ENCODE data around the gene VRK2.
"Not testable (repeated sequence)": the region's sequence is repeated elsewhere in the genome, so short reads cannot be mapped to it uniquely, and the experiment has no call there.

The VRK2 gene

DNA sequence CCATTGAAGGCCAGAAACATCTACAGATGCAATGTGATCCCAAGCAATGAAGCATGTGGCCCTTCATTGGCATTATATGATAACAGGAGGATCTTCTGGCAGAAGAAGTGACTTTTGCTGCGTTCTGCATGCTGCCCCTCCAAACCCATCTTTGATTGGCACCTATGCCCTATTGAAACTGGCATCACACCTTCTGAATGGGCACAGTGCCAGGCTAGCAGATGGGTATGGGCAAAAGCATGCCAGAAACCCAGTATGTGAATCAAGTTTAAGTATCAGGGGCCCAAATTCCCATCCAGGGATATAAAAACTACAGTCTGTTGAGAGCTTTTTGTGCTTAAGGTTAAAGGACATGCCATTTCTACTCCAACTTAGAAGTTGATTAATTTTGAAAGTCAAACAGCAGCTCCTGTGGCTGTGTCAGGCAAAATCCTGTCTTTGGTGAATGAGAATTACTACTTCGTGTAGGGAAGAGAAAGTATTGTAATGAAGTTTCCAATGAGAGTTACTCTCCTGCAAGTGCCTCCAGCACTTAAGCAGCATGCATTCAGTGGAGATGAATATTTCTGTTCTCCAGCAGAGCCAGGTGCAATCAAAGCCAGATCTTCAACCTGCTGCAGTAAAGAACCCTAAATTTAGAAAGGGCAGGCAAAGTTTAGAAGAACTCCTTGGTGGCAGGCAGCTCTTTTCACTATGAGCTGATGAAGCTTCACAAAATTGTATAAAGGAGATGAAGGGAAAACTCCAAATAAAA is 8.6 kb downstream of the VRK2 start:
- no peak for DNase-seq

DNA sequence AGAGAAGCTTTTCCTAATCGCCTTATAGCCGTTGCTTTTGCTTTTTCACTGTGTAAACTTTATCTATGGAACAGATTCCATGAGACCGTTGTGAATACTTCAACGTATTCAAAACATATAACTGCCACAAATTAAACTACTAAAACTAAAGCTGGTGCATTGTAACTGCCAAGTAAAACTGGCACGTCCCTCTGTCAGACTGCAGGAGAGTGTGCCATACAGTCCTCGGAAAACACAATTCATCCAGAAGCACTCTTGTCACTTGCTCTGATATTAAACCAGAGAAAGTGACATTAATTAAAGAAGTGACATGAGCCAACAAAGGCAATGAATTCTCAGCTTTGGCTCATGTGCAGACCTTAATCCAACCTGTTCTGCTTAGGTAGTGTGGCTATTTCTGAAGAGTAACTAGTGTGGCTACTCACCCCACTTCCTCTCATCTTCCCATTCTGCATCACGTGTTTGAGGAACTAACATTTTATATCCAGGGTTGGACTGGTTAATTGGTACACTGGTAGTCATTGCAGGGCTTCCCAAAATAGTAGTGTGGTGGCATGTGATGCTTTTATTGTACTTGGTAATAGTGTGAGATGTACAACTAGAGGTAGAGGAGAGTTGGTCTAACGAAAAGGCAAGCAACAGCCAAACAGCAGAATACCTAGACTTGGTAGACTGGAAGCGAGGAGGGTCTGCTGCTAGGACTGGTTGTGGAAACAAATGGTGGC is 9.7 kb downstream of the VRK2 start:
- DNase-seq = no peak

DNA sequence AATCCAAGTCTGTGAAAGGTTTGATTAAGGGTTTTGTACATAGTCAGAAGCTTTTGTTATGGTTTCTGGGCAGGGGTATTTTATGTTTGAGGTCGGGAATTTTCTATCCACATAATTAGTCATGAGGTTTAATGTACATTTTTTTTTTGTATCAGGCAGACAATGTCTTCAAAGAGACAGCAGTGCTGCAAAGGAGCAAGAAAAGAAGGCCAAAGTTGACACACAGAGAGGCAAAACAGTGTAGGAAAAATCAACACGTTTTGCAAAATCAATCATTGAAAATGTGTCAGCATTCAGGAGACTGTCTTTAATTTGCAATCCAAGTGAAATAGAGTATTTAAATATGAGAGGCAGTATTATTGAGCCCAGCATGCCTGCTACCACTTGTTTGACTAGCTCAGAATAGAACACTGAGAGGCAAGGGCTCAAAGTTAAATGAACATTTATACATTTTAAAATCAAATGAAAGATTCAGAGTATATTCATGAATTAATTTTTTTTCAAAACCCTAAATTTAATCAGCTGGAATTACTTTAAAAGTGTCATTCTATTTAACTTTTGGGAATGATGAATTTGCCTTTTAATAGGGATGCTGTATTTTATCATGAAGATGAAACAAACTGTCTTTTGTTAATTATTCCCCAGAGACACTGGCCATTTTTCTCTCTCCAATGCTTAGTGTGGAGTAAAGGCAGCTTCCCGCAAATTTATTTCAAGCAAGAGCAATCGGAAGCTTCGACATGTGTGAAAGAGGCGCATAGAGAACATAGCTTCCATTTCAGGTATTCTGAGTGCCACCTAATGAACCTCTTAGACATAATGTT is 11.3 kb downstream of the VRK2 start:
- DNase-seq = no peak

DNA sequence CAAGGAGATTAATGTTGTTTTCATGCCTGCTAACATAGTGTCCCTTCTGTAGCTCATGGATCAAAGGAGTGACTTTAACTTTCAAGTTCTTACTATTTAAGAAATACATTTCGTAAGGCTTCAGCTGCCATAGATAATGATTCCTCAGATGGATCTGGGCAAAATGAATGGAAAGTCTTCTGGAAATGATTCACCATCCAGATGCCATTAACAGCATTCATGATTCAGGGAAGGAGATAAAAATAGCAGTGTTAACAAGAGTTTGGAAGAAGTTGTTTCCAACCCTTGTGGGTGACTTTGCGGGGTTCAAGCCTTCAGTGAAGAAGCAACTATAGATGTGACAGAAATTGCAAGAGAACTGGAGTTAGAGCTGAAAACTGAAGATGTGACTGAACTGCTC is 17.0 kb downstream of the VRK2 start:
- no peak for DNase-seq

DNA sequence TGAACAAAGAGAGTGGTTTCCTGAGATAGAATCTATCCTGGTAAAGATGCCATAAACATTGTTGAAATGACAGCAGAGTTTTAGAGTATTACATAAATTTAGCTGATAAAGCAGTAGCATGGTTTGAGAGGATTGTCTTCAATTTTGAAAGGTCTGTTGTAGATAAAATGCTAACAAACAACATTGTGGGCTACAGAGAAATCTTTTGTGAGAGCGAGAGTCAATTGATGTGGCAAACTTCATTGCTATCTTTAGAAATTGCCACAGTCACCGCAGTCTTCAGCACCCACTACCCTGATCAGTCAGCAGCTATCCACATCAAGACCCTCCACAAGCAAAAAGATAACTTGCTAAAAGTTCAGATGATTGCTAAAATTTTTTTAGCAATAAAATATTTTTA is 17.5 kb downstream of the VRK2 start:
- no peak for DNase-seq

DNA sequence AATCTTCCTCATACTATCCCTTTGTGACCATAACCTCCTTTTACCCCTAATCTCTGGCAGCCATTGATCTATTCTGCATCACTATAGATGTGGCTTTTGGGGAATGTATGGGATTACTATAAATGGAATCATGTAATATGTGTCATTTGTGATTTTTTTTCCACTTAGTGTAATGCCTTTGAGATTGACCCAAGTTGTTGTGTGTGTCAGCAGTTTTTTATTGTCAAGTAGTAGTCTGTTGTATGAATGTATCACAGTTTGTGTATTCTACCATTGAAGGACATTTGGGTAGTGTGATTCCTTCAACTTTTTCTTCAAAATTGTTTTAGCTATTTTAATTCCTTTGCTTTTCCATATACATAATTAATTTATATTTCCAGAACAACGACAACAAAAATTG is 18.6 kb downstream of the VRK2 start:
- no peak for DNase-seq

DNA sequence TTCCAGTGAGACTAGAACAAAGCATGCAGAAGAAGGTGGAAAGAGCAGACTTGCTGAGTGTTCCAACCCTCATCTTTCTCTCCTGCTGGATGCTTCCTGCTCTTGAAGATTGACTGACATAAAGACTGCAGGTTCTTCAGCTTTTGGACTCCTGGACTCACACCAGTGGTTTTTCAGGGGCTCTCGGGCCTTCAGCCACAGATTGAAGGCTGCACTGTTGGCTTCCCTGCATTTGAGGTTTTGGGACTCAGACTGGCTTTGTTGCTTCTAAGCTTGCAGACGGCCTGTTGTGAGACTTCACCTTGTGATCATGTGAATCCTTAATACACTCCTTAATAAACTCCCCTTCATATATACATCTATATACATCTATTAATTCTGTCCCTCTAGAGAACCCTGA is 20.4 kb downstream of the VRK2 start:
- no peak for DNase-seq

DNA sequence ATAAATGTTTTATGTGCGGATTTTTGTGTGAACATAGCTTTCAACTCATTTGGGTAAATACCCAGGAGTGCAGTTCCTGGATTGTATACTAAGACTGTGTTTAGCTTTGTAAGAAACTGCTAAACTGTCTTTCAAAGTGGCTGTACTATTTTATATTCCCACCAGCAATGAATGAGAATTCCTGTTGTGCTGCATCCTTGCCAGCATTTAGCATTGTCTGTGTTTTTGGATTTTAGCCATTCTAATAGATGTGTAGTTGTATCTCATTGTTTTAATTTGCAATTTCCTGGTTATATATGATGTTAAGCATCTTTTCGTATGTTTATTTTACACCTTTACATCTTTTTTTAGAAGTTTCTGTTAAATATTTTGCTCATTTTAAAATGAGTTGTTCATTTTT is 24.2 kb downstream of the VRK2 start:
- no peak for DNase-seq

DNA sequence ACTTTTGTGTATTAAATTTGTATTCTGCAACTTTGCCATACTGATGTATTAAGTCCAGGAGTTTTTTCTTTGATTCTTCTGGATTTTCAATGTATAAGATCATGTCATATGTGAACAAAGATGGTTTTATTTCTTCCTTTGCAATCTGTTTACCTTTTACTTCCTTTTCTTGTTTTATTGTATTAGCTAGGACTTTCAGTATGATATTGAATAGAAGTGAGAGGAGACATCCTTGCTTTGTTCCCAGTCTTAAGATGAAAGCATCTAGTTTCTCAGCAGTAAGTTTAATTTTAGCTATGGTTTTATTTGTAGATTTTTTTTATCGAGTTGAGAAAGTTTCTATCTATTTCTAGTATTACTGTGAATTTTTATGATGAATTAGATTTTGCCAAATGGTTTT is 25.5 kb downstream of the VRK2 start:
- no peak for DNase-seq

DNA sequence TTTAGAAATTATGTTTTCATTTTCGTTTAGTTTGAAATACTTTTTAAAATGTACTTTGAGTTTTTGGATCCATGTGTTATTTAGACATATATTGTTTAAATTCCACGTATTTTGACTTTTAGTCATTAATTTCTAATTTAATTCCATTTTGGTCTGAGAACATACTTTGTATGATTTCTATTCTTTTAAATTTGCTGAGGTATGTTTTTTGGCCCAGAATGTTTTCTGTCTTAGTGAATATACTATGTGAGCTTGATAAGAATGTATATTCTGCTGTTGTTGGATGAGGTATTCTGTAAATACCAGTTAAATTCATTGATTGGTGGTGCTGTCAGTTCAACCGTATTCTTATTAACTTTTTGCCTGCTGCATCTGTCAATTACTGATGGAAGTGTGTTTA is 26.4 kb downstream of the VRK2 start:
- DNase-seq = no peak

DNA sequence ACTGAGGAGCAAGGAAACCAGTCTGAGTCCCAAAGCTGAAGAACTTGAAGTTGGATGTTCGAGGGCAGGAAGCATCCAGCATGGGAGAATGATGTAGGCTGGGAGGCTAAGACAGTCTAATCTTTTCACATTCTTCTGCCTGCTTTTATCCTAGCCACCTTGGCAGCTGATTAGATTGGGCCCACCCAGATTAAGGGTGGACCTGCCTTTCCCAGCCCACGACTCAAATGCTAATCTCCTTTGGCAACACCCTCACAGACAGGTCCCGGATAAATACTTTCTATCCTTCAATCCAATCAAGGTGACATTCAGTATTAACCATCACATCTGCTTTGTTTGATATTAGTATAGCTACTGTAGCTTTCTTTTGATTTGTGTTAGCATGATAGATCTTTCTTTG is 27.1 kb downstream of the VRK2 start:
- DNase-seq = no peak

DNA sequence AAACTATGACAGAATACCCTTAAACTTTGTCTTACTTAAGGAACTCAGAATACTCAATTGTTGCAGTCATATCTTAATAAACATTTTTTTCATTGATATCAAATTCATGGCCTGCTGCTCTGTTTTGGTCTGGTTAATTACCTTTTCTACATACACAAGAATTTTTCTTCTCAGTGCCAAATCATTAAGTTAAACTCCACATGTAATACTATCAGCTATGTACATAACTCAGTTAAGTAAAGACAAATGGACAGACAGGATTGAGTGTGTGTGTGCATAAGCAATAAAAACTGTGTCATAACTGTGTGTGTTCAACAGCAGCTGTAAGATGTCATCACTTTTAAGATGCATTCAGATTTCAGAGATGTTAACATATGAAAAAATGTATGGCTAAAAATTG is 34.4 kb downstream of the VRK2 start:
- no peak for DNase-seq

DNA sequence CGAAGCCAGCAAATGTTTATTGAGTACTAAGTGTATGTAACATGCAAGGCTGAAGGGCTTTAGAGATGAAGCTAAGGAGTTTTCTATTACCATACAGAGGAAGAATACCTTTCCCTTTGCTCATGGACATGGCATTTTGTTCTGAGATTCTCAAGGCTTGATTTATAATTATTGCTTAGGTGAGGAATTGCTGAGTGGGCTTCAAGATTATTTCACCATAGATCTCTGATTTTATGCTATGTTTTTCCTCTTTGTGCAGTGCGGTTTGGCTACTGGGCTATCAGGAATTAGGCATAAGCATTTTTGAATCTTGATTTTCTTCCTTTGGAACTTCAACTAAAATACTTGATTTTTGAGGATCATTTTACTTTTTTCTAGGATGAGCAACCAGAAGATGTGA is 42.5 kb downstream of the VRK2 start:
- DNase-seq = no peak

DNA sequence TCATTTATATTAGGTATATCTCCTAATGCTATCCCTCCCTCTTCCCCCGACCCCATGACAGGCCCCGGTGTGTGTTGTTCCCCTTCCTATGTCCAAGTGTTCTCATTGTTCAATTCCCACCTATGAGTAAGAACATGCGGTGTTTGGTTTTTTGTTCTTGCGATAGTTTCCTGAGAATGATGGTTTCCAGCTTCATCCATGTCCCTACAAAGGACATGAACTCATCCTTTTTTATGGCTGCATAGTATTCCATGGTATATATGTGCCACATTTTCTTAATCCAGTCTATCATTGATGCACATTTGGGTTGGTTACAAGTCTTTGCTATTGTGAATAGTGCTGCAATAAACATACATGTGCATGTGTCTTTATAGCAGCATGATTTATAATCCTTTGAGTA is 46.2 kb downstream of the VRK2 start:
- not testable (repeated sequence) for DNase-seq

DNA sequence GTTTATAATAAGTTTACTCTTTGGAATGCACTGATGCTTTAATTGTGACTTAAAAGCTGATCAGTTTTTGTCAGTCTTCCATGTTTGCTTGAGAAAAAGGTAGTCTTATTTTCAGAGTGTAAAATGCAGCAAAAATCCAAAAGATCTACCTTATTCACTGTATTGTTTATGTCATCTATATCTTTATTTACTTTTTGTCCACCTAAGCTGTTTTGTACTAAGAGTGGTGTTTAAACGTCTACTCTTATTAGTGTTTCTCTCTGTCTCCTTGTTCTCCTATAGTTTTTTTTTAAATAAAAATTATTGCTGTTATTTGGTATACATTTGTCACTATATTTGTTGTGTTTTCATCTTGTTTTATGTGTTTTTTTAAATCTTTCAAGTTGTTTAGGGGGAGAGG is 50.4 kb downstream of the VRK2 start:
- no peak for DNase-seq

DNA sequence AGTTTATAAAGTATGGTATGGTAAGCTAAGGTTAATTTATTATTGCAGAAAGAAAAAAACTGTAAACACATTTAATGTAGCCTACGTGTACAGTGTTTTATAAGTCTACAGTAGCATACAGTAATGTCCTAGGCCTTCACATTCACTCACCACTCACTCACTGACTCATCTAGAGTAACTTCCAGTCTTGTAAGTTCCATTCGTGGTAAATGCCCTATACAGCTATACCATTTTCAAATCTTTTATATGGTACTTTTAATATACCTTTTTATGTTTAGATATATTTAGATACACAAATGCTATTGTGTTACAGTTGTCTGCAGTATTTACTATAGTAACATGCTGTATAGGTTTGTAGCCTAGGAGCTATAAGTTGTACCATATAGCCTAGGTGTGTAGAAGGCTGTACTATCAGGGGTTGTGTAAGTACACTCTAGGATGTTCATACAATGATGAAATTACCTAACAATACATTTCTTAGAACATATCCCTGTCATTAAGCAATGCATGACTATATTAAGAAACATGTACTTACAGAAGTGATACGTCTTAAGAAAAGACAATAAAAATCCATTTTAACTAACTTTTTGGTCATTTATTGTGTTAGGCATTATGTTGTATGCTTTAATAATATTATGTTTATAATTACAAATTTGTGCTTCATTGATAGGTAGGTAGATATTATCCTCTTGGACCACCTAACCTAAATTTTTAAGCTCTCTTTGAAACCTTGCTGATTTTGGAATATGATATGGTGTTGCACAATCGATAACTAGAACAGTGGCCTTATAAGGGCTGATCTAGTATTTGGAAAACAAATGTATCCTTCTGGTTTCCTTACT is 51.9 kb downstream of the VRK2 start:
- DNase-seq = no peak

DNA sequence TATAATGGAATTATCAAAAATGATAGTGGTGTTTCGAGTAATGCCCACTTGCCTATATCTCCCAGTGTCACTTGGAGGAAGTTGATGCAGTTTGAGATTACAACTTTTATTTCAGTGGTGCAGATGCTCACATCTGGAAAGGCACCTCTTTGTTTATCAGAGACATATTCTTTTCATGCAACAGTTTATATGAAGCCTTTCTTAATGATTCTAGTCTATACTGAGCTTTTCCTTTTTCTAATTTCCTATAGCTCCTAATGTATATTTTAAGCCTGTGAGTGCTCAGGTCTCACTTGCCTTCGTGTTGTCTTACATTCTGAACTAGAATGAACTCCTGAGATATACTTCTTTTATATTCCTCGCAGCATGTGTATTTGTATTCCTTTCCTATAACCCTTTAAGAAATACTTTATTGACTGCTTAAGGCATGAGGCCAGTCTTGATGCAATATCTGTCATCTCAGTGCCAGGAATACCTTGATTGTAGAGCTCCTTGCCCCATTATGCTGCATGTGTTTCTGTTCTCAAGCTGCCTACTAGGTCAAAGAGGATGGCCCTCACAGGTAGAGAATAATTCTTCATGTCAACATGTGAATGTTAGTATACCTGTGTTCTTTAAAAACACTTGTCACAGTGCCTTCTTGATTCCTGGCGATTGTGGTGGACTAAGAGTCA is 52.6 kb downstream of the VRK2 start:
- DNase-seq = no peak

DNA sequence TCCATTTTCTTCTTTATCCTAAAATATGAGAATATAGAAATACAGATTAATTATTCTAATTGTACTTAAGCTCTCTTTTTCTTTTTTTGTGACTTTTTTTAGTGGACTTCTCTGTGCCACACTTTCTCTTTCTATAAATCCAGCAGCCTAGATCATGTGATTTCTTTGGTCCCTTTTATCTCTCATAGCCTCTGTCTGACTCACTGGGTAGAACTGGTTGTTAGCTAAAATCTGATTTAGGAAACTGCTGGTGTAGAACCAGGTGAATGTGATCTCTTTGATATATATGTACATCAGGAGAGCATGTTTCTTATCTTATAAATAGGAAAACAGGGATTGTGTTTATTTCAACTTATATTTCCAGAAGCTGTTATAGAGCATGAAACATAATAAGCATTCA is 54.9 kb downstream of the VRK2 start:
- no peak for DNase-seq

DNA sequence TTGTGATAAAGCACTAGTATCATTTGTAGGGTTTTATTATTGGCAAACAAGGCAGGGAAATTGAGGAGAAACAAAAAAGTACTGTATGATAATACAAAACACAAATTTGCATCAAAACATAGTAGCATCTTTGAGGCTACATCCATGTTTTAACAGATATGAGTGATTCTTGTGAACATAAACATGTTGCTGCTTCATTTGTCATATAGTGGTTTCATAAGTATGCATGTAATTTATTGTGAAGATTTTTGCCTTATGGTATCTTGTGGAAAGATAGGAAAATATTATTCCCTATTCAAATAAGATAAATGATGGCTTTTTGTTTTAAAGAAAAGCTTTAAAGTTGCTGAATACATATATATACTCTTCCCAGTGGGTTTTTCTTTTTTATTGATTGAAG is 60.3 kb downstream of the VRK2 start:
- no peak for DNase-seq

DNA sequence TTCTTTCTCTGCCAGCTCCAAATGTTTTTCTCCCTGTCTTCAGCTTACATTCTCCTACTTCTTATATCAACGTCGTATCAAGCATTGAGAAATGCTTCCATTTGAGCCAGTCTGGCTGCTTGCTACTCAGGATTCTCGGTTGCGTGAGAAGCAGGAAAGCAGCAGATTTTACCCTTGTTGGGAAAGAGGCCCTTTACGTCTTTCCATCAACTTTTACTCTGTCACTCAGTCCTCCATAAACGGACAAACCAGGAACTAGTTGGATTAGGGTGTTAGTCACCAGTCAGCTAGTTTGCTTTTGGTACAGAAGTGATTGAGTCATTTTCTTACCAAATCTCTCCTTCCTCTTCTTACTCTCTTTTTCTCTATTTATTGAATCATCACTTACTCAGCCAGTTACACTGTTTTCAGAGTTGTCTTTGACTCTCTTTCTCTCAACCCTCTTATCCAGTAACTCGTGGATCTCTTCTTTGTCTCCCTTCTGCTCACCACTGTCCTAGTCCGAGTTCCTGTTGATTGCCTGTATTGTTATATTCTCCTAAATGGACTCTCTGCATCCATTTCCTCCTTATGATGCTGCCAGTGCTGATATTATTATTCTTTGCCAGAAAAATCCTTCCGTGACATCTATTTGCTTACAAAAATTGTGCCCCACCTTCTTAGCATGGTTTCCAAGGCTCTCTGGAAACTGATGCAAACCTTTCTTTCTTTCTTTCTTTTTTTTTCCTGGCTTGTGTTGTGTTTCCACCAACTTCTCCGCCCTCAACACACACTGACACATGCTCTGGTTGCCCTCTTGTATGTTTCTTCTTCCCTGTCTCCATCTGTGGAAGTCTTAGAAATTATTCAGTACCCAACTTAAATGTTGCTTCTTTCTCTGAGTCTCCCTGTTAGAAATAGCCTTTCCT is 61.5 kb downstream of the VRK2 start:
- DNase-seq = no peak

DNA sequence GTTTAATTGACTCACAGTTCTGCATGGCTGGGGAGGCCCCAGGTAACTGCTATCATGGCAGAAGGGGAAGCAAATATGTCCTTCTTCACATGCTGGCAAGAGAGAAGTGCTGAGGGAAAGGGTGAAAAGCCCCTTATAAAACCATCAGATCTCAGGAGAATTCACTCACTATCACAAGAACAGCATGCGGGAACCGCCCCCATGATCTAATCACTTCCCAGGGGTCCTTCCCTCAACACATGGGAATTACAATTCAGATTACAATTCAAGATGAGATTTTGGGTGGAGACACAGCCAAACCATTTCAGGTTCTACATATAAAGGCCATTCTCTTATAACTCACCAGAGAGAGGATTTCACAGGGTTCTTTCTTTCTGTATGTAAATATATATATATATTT is 62.9 kb downstream of the VRK2 start:
- no peak for DNase-seq

All from CD4-positive, alpha-beta T cell treated with Interleukin-10 for 1 hour (primary cell).